Left ventricle myocardium inferior (tissue), 1 donor: ENCODE measurements around the gene WDR11. TPM values are rescaled to one million over a fixed set of nuclear protein-coding genes. Genes with fewer than 3 reads are reported as not detected.

Source experiments
- DNase-seq: peaks from one replicate; pipeline ENCODE4 v3.0.0-alpha.2; 2020
- H3K27ac ChIP-seq: fragments of 200-600 bp; replicated peaks from 2 replicates; pipeline ENCODE4 v1.8.0; 2021
- H3K27me3 ChIP-seq: fragments of 200-600 bp; 2 replicates; pipeline ENCODE4 v1.8.0; 2021; ENCODE audit warnings: low read depth
- H3K36me3 ChIP-seq: fragments of 200-600 bp; 2 replicates; pipeline ENCODE4 v1.8.0; 2021
- H3K4me1 ChIP-seq: fragments of 200-600 bp; 2 replicates; pipeline ENCODE4 v1.8.0; 2021
- H3K4me3 ChIP-seq: fragments of 200-600 bp; 2 replicates; pipeline ENCODE4 v1.8.0; 2021; ENCODE audit warnings: mild to moderate bottlenecking, moderate library complexity
- H3K9me3 ChIP-seq: fragments of 200-600 bp; replicated peaks from 2 replicates; pipeline ENCODE4 v1.8.0; 2021
- CTCF ChIP-seq: fragments of 200-600 bp; IDR thresholded peaks from 2 replicates; pipeline ENCODE4 v1.8.0; 2021; ENCODE audit warnings: antibody characterized with exemption, mild to moderate bottlenecking, borderline replicate concordance
- intact Hi-C: fragments of 100-400 bp; cut with micrococcal nuclease; formaldehyde crosslinking; loops from one replicate; pipeline ENCODE4 v1.11.0; 2022
- total RNA-seq: library from RNA; stranded (reverse); fragmentation: NEBNext Ultra II Directional; extraction: Animal tissue kit (Norgen Biotek cat#: 25700); gene quantifications from one replicate; pipeline ENCODE4 v1.2.1, GENCODE V29; 2021
- donor health status: DM: no; HTN: yes; CAD: no; lungs with severe emphysema.

The WDR11 gene
- total RNA-seq, 1 donor from 2014 or later = 11.2 TPM

DNA sequence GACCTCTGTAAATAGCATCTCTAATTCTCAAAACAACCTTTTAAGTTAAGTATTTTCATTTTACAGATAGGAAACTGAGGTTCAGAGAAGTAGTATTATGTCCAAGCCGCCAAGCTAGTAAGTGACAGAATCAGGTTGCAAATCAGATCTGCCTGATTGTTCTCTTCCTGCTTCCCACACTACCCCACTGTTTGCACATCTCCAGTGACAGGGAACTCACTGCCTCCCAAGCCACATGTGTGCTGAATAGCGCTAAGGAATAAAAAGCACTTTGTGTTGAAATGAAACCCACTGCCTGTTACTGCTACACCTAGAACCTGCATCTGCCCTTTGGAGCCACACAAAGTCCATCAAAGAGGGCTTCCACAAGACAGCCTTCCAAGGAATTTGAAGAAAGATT lies 45.1 kb upstream of the WDR11 start:
- no peak overlapping the region for H3K4me3 ChIP-seq
- H3K9me3 ChIP-seq = no peaks in the 10 kb centered on the region
- H3K36me3 ChIP-seq = no peaks in the 10 kb centered on the region
- no peak overlapping the region for H3K27ac ChIP-seq
- H3K27me3 ChIP-seq = peaks cover 2% of the 10 kb centered on the region
- DNase-seq = no peak
- H3K4me1 ChIP-seq = no peaks in the 10 kb centered on the region
- intact Hi-C loops = no loop called here
- TF ChIP-seq CTCF = no peak

- Histone ChIP-seq H3K4me3 (no peak overlapping the region), H3K27ac (no peak overlapping the region), H3K4me1 (no peaks in the 10 kb centered on the region), H3K36me3 (no peaks in the 10 kb centered on the region), H3K9me3 (peaks cover 4% of the 10 kb centered on the region), H3K27me3 (peaks cover 4% of the 10 kb centered on the region)
- TF ChIP-seq CTCF = no peak
- intact Hi-C loops = no loop called here
- no peak for DNase-seq
Measured at GRCh38 chr10:120810298-120810697, 40.9 kb upstream of the WDR11 start.

GRCh38 chr10:120813085-120813484 lies 38.1 kb upstream of the WDR11 start:
- H3K4me1 ChIP-seq = no peaks in the 10 kb centered on the region
- no peak overlapping the region for H3K27ac ChIP-seq
- TF ChIP-seq CTCF = no peak
- H3K27me3 ChIP-seq = peaks cover 12% of the 10 kb centered on the region
- DNase-seq = no peak
- no peak overlapping the region for H3K4me3 ChIP-seq
- no peaks in the 10 kb centered on the region for H3K36me3 ChIP-seq
- peaks cover 4% of the 10 kb centered on the region for H3K9me3 ChIP-seq
- intact Hi-C loops = no loop called here

DNA sequence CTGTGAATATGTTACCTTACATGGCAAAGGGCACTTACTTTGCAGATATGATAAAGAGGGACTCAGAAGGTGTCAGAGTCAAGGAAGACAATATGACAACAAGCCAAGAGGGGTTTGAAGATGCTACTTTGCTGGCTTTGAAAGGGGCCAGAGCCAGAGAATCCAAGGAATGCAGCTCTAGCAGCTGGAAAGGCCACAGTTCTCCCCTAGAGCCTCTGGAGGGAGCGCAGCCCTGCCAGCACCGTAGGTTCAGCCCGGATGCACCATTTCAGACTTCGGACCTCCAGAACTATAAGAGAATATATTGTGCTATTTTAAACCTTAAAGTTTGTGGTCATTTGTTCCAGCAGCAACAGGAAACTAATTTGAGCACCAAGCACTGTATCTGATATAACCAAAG lies 32.9 kb upstream of the WDR11 start:
- no peak for DNase-seq
- Histone ChIP-seq H3K4me3 (no peak overlapping the region), H3K27me3 (peaks cover 36% of the 10 kb centered on the region), H3K4me1 (no peaks in the 10 kb centered on the region), H3K36me3 (no peaks in the 10 kb centered on the region), H3K27ac (no peak overlapping the region), H3K9me3 (peaks cover 4% of the 10 kb centered on the region)
- no peak for TF ChIP-seq CTCF
- intact Hi-C loops = no loop called here

GRCh38 chr10:120819366-120819765 lies 31.8 kb upstream of the WDR11 start:
- intact Hi-C loops = no loop called here
- no peak for DNase-seq
- no peaks in the 10 kb centered on the region for H3K4me1 ChIP-seq
- no peak overlapping the region for H3K4me3 ChIP-seq
- no peak for TF ChIP-seq CTCF
- peaks cover 4% of the 10 kb centered on the region for H3K9me3 ChIP-seq
- H3K27ac ChIP-seq = no peak overlapping the region
- H3K36me3 ChIP-seq = no peaks in the 10 kb centered on the region
- peaks cover 41% of the 10 kb centered on the region for H3K27me3 ChIP-seq

DNA sequence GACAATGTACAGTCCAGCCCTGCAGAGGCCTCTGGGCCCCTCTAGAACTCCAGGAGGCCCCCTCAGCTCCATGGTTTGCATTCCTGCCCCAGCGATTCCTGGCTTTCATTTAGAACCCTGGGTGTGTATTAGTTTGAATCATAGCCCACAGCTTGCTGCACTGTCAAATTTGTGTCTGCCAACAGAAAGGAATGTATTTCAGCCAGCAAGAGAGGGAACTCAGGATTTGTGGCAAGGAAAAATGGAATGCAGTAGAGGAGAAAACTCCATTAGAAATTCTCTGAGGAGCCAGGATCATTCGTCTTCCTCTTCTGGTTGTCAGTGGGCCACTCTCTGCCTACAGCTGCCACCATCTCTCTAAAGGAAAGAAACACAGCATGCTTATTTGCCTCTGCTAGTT lies 27.9 kb upstream of the WDR11 start:
- Histone ChIP-seq H3K36me3 (no peaks in the 10 kb centered on the region), H3K4me3 (no peak overlapping the region), H3K4me1 (no peaks in the 10 kb centered on the region), H3K27ac (no peak overlapping the region), H3K9me3 (no peaks in the 10 kb centered on the region), H3K27me3 (peaks cover 30% of the 10 kb centered on the region)
- DNase-seq = no peak
- intact Hi-C loops = no loop called here
- no peak for TF ChIP-seq CTCF
